ENCODE measurements around the gene ZDHHC18.
"Not testable (repeated sequence)": the region's sequence is repeated elsewhere in the genome, so short reads cannot be mapped to it uniquely, and the experiment has no call there.

ZDHHC18 gene

DNA sequence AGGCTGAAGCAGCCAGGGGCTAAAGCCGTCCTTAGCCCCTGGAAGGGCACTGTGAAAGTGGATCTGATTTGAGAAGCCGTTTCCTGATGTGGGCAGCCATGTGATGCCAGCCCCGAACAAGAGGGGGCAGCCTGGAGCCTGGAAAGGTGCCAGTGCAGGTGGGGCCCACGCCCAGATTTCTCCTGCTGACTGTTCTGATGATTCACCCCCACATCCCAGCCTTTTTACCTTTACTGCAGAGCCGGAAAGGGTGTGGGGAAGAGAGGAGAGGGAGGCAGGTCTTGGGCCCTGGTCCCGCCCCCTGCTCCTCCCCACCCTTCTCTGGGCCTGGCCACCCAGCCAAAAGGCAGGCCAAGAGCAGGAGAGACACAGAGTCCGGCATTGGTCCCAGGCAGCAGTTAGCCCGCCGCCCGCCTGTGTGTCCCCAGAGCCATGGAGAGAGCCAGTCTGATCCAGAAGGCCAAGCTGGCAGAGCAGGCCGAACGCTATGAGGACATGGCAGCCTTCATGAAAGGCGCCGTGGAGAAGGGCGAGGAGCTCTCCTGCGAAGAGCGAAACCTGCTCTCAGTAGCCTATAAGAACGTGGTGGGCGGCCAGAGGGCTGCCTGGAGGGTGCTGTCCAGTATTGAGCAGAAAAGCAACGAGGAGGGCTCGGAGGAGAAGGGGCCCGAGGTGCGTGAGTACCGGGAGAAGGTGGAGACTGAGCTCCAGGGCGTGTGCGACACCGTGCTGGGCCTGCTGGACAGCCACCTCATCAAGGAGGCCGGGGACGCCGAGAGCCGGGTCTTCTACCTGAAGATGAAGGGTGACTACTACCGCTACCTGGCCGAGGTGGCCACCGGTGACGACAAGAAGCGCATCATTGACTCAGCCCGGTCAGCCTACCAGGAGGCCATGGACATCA is 36.5 kb downstream of the ZDHHC18 start, which contains the start of gene SFN:
SFN (plus strand) TSS at position 369 of the 904 bp plus-strand sequence; CDS start at position 433, 64 bp downstream.
- DNase-seq, result no peak

DNA sequence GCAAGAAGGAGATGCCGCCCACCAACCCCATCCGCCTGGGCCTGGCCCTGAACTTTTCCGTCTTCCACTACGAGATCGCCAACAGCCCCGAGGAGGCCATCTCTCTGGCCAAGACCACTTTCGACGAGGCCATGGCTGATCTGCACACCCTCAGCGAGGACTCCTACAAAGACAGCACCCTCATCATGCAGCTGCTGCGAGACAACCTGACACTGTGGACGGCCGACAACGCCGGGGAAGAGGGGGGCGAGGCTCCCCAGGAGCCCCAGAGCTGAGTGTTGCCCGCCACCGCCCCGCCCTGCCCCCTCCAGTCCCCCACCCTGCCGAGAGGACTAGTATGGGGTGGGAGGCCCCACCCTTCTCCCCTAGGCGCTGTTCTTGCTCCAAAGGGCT is 37.2 kb downstream of the ZDHHC18 start:
- DNase-seq, result no peak

DNA sequence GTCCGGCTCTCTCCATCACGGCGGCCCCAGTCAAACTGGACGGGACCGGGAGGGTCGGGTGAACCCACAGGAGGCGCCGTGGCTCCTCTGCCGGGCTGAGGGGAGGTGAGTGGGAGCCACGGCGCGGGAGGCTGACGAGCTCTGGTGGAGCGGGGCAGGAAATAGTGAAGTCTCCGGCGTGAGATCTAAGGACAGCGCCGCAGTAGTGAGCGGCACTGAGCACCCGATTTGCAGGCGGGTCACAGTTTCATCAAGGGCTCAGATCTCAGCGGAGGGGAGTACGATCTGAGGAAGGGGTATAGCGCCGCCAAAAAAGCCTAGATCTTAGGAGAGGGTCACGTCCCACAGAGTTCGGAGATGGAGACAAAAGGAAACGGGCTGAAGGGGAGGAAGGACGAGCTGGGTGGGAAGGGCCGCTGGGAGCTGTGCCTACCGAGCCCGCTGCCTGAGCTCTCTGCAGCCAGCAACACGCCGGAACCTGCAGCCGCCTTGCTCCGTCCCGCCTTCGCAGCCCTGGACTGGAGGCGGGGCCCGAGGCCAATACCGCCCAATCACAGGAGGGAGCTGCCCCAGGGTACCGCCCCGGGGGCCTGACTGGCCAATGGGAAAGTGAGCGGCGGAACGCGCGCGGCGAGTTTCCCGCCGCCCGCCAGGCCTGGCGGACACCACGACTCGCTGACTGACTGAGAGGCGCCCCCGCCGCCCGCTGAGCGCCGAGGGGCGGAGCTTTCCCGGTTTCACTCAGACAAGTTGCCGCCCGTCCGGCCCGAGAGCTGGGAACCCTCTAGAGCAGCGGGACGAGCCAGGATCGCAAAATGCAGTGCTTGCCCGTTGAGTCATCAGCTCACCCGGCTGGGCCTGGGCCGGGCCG is 38.4 kb downstream of the ZDHHC18 start:
- DNase-seq, result peak; percentile 98

DNA sequence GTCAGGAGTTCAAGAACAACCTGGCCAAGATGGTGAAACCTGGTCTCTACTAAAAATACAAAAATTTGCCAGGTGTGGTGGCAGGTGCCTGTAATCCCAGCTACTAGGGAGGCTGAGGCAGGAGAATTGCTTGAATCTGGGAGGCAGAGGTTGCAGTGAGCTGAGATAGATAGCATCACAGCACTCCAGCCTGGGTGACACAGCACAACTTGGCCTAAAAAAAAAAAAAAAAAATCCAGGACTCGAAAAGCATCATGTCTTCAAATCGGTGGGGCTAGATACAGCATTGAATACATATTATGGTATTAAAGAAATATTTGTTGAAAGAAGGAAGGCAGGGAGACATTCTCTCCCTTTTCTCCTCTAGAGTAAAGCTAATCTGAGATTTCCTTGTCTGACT is 46.6 kb downstream of the ZDHHC18 start:
- DNase-seq, result not testable (repeated sequence)

DNA sequence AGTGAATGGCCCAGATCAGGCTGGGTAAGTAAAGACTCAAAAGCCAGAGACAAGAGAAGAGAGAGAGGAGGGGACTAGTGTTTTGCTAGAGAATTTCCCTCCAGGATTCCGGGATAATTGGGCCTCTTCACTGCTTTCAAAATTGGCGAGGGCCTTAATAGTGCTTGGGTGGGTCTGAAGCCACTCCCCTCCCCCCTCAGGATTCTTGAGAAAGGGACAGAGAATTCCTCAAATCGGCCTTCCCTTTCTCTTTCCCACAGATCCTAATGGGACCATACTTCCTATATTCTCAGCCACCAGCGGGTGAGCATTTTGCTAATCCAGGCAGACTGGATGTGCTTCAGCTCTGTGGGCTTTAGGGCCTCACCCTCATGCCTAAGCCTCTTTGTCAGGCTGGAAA is 48.4 kb downstream of the ZDHHC18 start:
- no peak for DNase-seq

DNA sequence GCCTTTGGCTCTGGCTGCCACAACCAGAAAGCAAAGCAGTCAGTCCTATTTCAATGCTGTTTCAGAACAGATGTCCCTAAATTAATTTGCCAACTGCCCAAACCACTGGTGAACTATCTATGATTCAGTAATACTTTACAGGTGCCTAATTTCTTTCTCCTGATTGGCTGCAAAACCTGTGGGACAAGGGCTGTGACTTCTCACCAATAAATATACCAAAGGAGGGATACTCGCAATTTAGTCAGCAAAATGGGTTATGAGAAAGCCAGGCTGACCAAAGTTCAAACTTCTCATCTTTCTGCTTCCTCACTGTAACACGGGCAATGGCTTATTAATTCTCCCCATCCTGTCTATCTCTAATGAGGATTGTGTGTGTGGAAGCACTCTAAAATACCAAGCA is 50.8 kb downstream of the ZDHHC18 start:
- no peak for DNase-seq

DNA sequence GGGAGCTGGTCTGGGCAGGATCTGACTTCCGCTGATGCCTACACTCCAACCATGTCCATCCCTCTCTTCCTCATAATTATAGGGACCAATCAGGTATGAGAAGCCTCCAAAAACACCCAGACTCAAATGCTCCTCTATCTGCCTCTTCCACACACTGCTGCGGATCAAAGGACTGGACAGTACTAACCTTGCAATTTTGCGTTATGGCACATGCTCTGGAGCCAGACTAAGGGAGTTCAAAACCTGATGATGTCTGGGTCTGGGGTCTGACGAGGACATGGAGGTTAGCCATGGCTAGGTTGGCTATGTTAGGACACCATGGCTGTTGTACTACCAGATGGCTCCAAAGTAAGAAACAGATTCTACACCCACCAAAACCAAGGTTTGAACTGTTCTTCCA is 53.3 kb downstream of the ZDHHC18 start:
- DNase-seq, result no peak

DNA sequence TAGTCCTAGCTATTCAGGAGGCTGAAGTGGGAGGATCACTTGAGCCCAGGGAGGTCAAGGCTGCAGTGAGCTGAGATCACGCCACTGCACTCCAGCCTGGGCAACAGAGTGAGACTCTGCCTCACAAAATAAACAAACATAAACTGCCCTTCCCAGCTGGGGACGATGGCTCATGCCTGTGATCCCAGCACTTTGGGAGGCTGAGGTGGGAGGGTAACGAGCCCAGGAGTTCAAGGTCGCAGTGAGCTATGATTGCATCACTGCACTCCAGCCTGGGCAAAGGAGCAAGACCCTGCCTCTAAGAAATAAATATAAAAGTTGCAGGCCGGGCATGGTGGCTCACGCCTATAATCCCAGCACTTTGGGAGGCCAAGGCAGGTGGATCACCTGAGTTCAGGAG is 55.1 kb downstream of the ZDHHC18 start:
- not testable (repeated sequence) for DNase-seq

DNA sequence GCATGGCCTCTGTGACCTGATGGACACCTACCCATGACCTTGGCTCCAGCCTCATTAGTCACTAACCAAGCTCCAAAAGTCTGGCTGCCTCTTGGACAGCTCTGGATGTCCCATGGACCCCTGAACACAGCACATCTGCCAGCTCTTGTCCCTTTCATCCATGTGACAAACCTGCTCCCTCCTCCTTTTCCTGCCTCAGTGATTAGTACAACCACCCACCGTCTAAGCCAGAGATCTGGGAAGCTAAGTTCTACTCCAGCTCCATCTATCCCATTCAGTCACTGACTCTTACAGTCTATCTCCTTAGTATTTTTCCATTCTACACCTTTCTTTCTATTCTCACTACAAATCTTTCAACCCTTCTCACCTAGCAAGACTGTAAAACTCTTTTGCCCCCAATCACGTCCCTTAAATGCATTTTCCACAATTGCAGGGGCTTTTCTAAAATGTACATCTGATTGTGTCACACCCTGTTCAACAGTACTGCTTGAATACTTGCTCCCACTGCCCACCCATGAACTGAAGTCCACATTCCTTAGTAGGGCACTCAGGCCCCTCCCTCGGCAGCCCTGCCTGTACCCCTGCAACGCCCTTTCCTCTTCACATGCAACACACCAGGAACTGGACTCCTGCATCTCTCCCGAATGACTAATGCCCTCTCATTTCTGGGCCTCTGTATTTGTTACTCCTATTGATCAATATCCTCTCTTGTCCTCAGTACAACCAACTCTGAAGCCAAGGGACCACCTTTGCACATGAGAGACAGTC is 56.4 kb downstream of the ZDHHC18 start:
- no peak for DNase-seq

DNA sequence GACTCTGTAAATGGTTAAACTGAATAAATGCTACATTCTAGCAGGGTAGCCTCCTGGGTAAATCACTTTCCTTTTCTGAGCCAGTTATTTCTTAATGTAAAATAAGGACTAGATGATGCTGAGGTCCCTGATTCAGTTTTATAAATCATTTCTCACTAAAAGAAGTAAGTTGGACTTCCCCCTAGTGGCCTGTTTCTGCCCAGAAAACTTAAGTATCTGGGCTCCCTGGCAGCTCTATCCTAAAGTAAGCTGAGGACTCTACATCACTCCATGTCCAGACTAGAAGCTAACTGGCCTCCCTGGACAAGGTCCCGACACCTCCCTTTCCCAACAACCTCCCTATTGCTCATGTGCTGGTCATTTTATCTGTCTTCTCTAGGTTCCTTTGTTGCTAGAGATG is 60.6 kb downstream of the ZDHHC18 start:
- peak; percentile 22 for DNase-seq

DNA sequence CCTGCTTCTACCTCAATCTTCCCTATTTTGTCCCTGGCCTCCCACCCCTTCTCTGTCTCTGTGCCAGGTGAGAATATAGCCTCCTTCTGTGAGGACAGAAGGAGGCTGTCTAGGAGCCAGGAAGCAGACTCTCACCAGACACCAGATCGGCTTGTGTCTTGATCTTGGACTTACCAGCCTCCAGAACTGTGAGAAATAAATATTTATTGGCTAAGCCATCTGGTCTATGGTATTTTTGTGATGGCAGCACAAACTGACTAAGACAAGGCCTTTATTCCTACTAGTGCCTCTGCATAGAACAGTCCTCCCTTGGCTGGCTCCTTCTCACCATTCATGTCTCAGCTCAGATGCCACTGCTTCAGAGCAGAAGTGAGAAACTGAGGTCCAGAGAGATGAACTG is 61.7 kb downstream of the ZDHHC18 start:
- no peak for DNase-seq

DNA sequence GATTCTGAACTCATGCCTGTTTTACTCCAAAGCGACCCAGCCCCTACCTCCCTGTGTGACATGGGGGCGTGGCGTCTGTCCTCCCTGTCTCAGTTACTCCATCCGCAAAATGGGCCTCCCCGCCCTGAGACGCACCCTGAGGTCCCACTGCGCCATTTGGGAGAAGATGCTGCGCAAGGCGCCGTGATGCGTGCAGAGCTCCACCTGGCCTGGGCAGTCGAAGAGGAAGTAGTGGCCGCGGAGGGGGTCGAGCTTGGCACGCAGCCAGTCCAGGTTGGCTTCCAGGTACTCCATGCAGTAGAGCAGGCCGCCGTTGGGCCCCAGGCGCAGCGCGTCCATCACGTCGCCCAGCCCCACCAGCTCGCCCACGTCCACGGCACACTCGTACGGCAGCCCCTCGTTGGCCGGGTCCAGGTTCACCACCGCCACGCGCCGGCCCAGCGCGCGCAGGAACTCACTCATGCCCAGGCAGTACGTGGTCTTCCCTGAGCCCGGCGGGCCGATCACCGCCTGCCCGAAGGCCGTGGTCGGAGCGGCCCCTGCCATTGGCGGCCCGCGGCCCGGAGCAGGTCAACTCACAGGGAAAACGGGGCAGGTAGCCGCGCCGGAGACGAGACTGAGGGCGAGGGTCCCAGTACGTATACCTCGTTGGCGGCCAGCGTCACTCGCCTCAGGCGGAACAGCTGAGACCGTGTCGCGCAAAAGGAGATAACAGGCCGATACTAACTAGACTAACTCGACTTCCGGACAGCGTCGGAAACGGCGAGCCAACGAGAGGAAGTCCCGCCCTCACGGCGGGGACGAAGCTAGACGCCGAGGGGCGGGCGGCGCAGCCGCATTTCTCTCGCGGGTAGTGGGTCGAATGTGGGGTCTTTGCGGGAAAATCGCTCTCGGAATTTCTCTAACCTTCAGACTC is 63.3 kb downstream of the ZDHHC18 start, which contains the start of gene GPN2:
GPN2 (minus strand) TSS at position 733 of the 916 bp plus-strand sequence; CDS start at position 546, 187 bp downstream.
- DNase-seq, result peak; percentile 90

DNA sequence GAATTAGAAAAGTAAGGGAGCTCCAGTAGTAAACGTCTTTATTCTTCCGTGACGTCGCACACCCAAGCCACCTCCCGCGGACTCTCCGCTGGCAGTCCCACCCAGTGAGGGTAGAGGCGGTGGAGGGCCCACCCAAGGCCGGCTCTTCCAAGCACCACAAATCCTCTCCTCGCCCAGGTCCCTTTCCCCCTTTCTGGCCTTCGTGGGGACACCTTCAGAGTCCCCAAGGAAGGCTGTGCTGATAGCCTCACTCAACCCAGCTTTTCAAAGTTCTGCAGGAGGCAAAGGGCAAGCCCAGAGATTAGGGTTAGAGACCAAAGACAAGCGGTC is 63.9 kb downstream of the ZDHHC18 start:
- DNase-seq, result no peak

DNA sequence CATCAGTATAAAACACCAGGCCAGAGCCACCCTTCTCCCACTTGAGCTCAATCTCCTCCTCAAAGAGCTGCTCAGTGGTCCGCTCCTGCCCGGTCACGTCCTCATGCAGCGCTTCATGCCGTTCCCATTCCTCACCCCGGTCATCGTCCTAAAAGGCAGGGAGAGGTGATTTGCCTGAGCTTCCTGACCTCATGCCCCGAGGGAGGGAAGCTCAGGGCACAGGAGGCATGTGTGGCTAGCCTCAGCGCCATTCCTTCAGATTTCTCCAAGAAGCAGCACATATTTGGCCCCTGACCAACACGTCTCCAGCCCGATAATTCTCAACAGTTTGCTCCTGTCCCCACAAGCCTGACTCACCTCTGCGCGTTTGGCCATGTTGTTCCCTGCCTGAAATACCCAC is 67.8 kb downstream of the ZDHHC18 start:
- no peak for DNase-seq

DNA sequence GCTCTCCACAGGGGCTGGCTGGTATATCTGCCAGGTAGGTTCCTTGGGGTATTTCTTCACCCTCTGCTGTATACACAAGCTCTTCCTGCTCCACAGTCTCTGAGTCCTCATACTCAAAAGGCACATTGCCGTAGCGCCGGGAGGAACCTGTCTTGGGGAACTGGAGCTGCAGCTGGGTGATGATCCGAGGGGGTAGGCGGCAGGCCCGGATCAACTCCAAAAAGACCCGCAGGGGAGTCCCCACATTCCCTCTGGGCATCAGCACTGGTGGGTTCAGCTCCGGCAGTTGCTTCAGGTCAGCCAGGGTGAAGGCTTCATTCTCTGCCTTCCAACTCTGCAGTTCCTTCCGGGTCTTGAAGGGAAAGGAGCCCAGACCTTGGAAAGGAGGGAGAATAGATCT is 70.9 kb downstream of the ZDHHC18 start:
- DNase-seq, result no peak

DNA sequence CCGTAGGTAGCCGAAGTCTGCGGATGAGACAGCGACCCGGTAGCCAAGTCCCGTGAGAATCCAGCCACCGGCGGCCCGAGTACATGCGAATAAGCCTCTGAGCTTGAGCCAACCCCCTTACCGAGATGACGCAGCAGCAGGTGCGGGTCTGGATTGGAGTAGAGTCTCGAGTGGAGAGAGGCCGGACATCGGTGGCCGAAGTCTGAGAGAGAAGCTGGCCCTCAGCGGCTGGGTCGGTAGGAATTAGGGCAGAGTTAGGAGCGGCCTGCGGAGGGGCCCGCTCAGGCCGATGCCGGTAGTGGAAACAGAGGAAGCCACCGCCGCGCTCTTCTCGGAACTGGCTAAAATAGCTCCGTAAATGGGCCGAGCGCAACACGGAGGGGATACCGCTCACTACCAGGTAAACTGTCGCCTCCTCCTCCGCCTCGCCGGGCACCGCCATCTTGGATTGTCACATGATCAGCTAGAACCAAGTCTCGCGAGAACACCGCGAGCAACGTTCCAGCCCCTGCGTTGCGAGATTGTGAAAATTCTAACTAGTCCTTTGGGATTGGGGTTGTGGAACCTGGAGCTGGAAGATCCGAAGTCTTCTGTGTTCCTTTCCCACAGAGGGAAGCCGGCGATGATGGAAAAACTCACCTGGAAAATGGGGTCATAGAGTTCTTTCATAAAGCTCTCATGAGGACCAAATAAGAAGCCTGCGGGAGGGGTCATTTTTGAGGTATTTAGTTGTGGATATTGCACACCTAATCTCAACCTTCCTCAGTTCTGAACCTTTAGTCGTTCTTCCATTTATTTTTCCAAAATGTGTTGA is 73.7 kb downstream of the ZDHHC18 start, which contains the start of gene GPATCH3:
GPATCH3 (minus strand) TSS at position 467 of the 814 bp plus-strand sequence; CDS start at position 442, 25 bp downstream.
- peak; percentile 97 for DNase-seq

DNA sequence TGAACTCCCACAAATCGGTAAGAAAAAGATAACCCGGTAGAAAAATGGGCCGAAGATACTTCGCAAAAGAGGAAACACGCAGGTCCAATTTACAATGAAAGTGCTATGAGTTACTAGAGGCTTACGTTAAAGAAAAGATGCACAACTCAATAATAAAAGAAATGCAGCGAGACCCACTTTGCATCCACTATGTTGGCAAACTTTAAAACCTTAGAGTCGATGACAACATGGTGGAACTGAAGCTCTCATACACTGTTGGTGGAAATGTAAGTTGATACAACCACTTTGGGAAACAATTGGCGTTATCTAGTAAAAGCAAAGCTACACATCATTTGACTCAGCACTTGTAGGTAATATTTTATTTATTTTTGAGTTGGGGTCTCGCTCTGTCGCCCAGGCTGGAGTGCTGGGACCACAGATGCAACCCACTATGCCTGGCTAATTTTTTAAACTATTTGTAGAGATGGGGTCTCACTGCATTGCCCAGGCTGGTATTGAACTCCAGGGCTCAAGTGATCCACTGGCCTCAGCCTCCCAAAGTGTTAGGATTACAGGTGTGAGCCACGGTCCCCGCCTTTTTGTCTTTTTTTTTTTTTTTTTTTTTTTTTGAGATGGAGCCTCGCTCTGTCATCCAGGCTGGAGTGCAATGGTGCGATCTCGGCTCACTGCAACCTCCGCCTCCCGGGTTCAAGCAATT is 74.5 kb downstream of the ZDHHC18 start:
- DNase-seq, result no peak
